ENCODE measurements around the gene AP2M1.

The AP2M1 gene

DNA sequence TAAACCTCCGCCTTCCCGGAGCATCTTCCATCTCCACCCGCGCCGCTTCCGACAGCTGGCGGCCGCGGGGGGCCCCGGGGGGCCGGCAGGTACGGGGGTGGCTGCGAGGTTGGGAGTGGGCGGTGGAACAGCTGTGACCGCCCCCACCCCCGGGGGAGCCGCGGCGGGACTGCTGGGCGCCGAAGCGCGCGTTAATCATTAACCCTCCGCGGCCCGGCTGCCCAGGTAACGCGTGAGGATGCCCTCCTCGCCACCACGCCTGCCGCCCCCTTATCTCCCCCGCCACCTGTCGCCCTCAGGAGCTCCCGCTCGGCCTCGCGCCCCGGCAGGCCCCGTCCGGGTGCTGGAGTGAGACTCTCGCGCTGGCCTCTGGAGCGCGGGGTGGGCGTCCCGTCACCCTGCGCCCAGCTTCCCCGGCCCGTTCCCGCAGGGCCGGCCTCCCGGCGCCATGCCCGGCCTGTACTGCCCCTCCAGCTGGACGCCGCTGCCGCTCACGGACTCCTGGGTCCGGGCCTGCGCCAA is 55.5 kb downstream of the AP2M1 start:
- DNase-seq = no peak

DNA sequence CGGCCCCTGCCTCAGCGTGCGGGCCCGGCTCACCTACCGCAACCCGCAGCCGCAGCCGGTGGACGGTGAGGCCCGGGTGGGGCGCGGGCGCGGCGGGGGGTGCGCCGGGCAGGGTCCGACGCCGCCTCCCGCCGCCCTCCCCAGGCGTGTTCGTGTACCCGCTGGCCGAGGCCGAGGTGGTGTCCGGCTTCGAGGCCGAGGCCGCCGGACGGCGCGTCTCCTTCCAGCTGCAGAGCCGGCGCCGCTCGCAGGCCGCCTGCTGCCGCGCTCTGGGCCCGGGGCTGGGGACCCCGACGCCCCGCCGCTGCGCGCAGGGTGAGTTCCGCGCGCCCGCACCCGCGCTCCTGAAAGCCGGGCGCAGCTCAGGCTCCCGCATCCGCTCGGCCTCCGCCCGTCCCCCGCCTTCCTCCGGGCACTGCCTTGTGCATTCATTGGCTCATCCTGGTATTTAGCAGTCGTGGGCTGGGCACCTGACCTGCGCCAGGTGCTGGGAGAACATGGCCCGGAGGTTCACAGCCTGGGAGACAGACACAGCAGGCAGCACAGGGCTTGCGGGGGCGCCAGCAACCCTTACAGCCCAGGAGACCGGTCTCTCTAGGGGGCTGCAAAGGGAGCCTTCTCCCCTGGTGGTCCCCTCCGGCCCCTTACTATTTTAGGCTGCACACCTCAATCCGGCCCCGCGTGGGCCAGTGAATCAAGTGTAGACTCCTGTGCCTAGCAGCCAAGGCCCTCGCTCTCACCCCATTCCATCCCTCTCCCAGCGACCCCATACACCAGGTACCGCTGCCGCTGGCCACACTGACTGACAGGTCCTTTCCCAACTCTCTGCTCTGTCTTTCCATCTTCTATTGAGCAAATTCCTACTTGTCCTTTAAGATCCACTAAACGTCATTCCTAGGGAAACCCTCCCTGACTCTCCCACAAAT is 56.2 kb downstream of the AP2M1 start:
- DNase-seq = no peak

DNA sequence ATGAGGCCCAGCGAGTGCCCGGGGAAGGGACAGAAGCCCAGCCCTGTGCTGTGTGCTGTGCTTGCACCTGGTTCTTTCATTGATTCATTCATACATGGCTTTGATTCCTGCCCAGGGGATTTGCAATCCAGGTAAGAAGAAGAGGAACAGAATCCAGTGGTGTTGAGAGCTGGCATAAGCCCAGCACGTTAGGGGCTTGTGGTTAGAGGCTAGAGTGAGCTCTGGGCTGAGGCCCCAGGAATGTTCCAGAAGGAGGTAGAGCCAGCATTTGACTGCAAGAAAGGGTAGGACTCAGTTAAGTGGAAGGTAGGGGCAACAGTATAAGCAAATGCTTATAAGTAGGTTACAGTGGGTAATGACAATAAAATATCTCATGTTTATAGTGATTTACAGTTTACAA is 57.0 kb downstream of the AP2M1 start:
- no peak for DNase-seq

DNA sequence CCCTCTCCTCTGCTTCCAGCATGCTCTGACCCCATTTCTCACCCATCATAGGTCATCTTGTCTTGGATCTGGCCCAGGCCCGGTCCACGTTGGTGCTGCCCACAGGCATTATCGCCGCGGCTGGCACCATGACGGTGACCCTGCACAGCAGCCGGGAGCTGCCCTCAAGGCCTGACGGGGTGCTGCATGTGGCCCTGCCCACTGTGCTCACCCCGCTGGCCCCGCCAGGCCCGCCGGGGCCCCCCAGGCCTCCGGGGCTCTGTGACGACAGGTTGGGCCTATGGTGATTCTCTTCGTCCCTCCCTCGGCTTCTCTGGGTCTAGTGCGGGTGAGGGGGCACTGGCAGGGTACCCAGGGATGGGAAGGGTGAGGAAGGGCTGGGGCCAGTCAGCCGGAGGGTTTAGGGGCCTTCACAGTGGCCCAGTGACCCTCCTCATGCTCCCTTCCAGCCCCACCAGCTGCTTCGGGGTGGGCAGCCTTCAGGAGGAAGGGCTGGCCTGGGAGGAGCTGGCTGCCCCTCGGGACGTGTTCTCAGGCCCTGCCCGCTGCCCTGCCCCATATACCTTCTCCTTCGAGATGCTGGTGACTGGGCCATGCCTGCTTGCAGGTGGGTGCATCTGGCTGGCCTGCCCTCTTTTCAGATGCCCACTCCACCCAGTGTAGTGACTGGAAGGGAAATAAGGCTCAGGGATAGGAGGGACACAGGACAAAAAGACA is 58.6 kb downstream of the AP2M1 start:
- no peak for DNase-seq

Data from kidney glomerular epithelial cell (primary cell).